H1 (cell line): ENCODE data around the gene CXCL17. TPM values are rescaled to one million over a fixed set of nuclear protein-coding genes. Genes with fewer than 3 reads are reported as not detected.

Experiments used
- CTCF ChIA-PET: fragments of 300-600 bp; sonication (Branson Sonifier 250); formaldehyde crosslinking; loops from one replicate; lab custom pipeline; 2021; ENCODE audit not compliant: partially characterized antibody; lab: Charles Lee
- POLR2A ChIA-PET: fragments of 300-600 bp; sonication (Branson Sonifier 250); formaldehyde crosslinking; loops from one replicate; lab custom pipeline; 2021; ENCODE audit warnings: inconsistent platforms; ENCODE audit not compliant: partially characterized antibody; lab: Charles Lee
- DNase-seq, 2 experiments: peaks; one replicate each; pipeline versions ENCODE4 v3.0.0 to v3.0.0-alpha.2; 2010 to 2022; ENCODE audit warnings: low spot score in 2 of 2, low read depth in 1 of 2, mixed read lengths in 1 of 2
- FAIRE-seq: peaks from 2 replicates; lab custom pipeline; 2011; peaks lifted over from hg19 to GRCh38; lab: Jason Lieb, UNC
- H2AFZ ChIP-seq: 2 replicates; pipeline ENCODE4 v1.8.1; 2012; ENCODE audit warnings: low read length, inconsistent platforms
- H2AK5ac ChIP-seq: 2 replicates; pipeline ENCODE4 v1.6.1; 2013; ENCODE audit warnings: low read depth, low read length
- H2BK120ac ChIP-seq: replicated peaks from 2 replicates; pipeline ENCODE3; 2013; ENCODE audit warnings: low read depth, low read length, inconsistent platforms
- H2BK12ac ChIP-seq: 2 replicates; pipeline ENCODE4 v1.6.1; 2013; ENCODE audit warnings: low read depth, low read length
- H2BK15ac ChIP-seq: 2 replicates; pipeline ENCODE4 v1.6.1; 2013; ENCODE audit warnings: low read length
- H2BK20ac ChIP-seq: 2 replicates; pipeline ENCODE4 v1.6.1; 2013; ENCODE audit warnings: low read length
- H2BK5ac ChIP-seq: 2 replicates; pipeline ENCODE4 v1.6.1; 2013; ENCODE audit warnings: low read depth, low read length
- H3K14ac ChIP-seq: 2 replicates; pipeline ENCODE4 v1.6.1; 2013; ENCODE audit warnings: inconsistent platforms; ENCODE audit not compliant: insufficient read length
- H3K18ac ChIP-seq: 2 replicates; pipeline ENCODE4 v1.6.1; 2013; ENCODE audit warnings: low read length; ENCODE audit errors: extremely low read depth
- H3K23ac ChIP-seq: 2 replicates; pipeline ENCODE4 v1.6.1; 2013; ENCODE audit warnings: inconsistent platforms; ENCODE audit not compliant: insufficient read length
- H3K23me2 ChIP-seq: 2 replicates; pipeline ENCODE4 v1.6.1; 2013; ENCODE audit warnings: low read depth, low read length
- H3K27ac ChIP-seq: 2 replicates; pipeline ENCODE4 v1.6.1; 2011; ENCODE audit warnings: low read depth, low read length, inconsistent platforms
- H3K27me3 ChIP-seq, 4 experiments: replicated peaks in 1 of 4; 1 replicate in 1 of 4; 2 replicates in 3 of 4; pipeline versions ENCODE4 v1.6.1 to v1.8.1; 2011 to 2013; ENCODE audit warnings: low read length in 3 of 4, mild to moderate bottlenecking in 3 of 4, inconsistent platforms in 2 of 4, mixed read lengths in 2 of 4, moderate library complexity in 1 of 4; ENCODE audit not compliant: control insufficient read depth in 3 of 4, insufficient read depth in 3 of 4; ENCODE audit errors: extremely low read depth in 1 of 4
- H3K36me3 ChIP-seq, 4 experiments: 2 replicates each; pipeline versions ENCODE4 v1.6.1 to v1.8.1; 2011 to 2013; ENCODE audit warnings: mild to moderate bottlenecking in 4 of 4, low read length in 3 of 4, moderate library complexity in 2 of 4, control low read depth in 1 of 4, inconsistent platforms in 1 of 4; ENCODE audit not compliant: insufficient read depth in 4 of 4, control insufficient read depth in 2 of 4
- H3K4ac ChIP-seq: replicated peaks from 2 replicates; pipeline ENCODE3; 2013; ENCODE audit warnings: low read length, low read depth, mixed read lengths, inconsistent platforms; ENCODE audit not compliant: insufficient read length
- H3K4me1 ChIP-seq, 4 experiments: replicated peaks in 1 of 4; 1 replicate in 1 of 4; 2 replicates in 3 of 4; pipeline versions ENCODE4 v1.6.1 to v1.8.1; 2011 to 2013; ENCODE audit warnings: low read length in 3 of 4, inconsistent platforms in 2 of 4, mixed read lengths in 1 of 4; ENCODE audit not compliant: insufficient read depth in 4 of 4, control insufficient read depth in 3 of 4
- H3K4me2 ChIP-seq, 2 experiments: 2 replicates each; pipeline versions ENCODE4 v1.6.1 to v1.8.1; 2011 to 2013; ENCODE audit warnings: low read depth in 2 of 2, low read length in 2 of 2, control low read depth in 1 of 2, inconsistent platforms in 1 of 2, mild to moderate bottlenecking in 1 of 2; ENCODE audit not compliant: insufficient read depth in 1 of 2
- H3K4me3 ChIP-seq, 4 experiments: fragments of 200-600, 300-600 bp in 1 of 4; sonication (generic), shearing (Covaris generic), sonication (Bioruptor Twin) in 1 of 4; 2 replicates each; pipeline versions ENCODE4 v1.5.1 to v1.8.1; 2011 to 2016; ENCODE audit warnings: low read length in 4 of 4, low read depth in 3 of 4, control low read depth in 2 of 4, inconsistent platforms in 2 of 4, mild to moderate bottlenecking in 2 of 4, mixed read lengths in 1 of 4, moderate library complexity in 1 of 4; ENCODE audit not compliant: insufficient read depth in 2 of 4; ENCODE audit errors: extremely low read depth in 1 of 4
- H3K56ac ChIP-seq: replicated peaks from 2 replicates; pipeline ENCODE3; 2013; ENCODE audit warnings: low read depth, mild to moderate bottlenecking, mixed read lengths, low read length, inconsistent platforms; ENCODE audit not compliant: insufficient read length
- H3K79me1 ChIP-seq: 2 replicates; pipeline ENCODE4 v1.6.1; 2013; ENCODE audit warnings: low read depth, low read length, control low read depth
- H3K79me2 ChIP-seq, 2 experiments: 2 replicates each; pipeline versions ENCODE4 v1.6.1 to v1.8.1; 2012 to 2013; ENCODE audit warnings: low read length in 2 of 2, mild to moderate bottlenecking in 2 of 2, inconsistent platforms in 1 of 2; ENCODE audit not compliant: insufficient read depth in 2 of 2, control insufficient read depth in 1 of 2
- H3K9ac ChIP-seq, 4 experiments: replicated peaks in 1 of 4; 1 replicate in 1 of 4; 2 replicates in 3 of 4; pipeline versions ENCODE4 v1.6.1 to v1.8.1; 2011 to 2013; ENCODE audit warnings: low read depth in 3 of 4, low read length in 3 of 4, control low read depth in 2 of 4, mild to moderate bottlenecking in 2 of 4, moderate library complexity in 2 of 4, inconsistent platforms in 1 of 4; ENCODE audit errors: extremely low read depth in 1 of 4
- H3K9me3 ChIP-seq, 2 experiments: 2 replicates each; pipeline versions ENCODE4 v1.6.1 to v1.8.1; 2012 to 2013; ENCODE audit warnings: mild to moderate bottlenecking in 2 of 2, moderate library complexity in 2 of 2, control low read depth in 1 of 2, inconsistent platforms in 1 of 2, low read depth in 1 of 2, low read length in 1 of 2, mixed read lengths in 1 of 2; ENCODE audit not compliant: insufficient read depth in 2 of 2
- H4K20me1 ChIP-seq, 2 experiments: replicated peaks in 1 of 2; 2 replicates each; pipeline versions ENCODE3 to v1.8.1; 2011 to 2013; ENCODE audit warnings: inconsistent platforms in 2 of 2, low read length in 2 of 2, mild to moderate bottlenecking in 1 of 2; ENCODE audit not compliant: insufficient read depth in 2 of 2, control insufficient read depth in 1 of 2
- H4K5ac ChIP-seq: 2 replicates; pipeline ENCODE4 v1.6.1; 2013; ENCODE audit warnings: low read length, low read depth, mixed read lengths, inconsistent platforms; ENCODE audit not compliant: insufficient read length
- H4K8ac ChIP-seq: 2 replicates; pipeline ENCODE4 v1.8.0; 2013; ENCODE audit warnings: mild to moderate bottlenecking, moderate library complexity, low read length, inconsistent platforms; ENCODE audit not compliant: insufficient read depth; ENCODE audit errors: extremely low read depth
- H4K91ac ChIP-seq: replicated peaks from 2 replicates; pipeline ENCODE3; 2013; ENCODE audit warnings: low read length, mixed read lengths, inconsistent platforms; ENCODE audit not compliant: insufficient read length
- ATF2 ChIP-seq: IDR thresholded peaks from 2 replicates; pipeline ENCODE4 v1.6.1; 2012; ENCODE audit warnings: low read length, inconsistent platforms
- CBX5 ChIP-seq: fragments of 300-800, 300-1000 bp; sonication (generic); IDR thresholded peaks from 2 replicates; pipeline ENCODE4 v1.7.1; 2016; ENCODE audit warnings: antibody characterized with exemption, low read length, low read depth
- CHD2 ChIP-seq: IDR thresholded peaks from 2 replicates; pipeline ENCODE4 v1.6.1; 2012; ENCODE audit warnings: low read length, improper control_type of control experiment
- JUND ChIP-seq: IDR thresholded peaks from 2 replicates; pipeline ENCODE4 v1.6.1; 2011; ENCODE audit warnings: mild to moderate bottlenecking, improper control_type of control experiment, low read length
- KDM1A ChIP-seq: fragments of 200-600, 300-600 bp; sonication (generic); IDR thresholded peaks from 2 replicates; pipeline ENCODE4 v1.7.1; 2016; ENCODE audit warnings: mild to moderate bottlenecking, low read length, borderline replicate concordance
- SAP30 ChIP-seq: fragments of 300-600 bp; sonication (generic); IDR thresholded peaks from 2 replicates; pipeline ENCODE4 v1.7.1; 2012; ENCODE audit warnings: low read length, moderate library complexity, mild to moderate bottlenecking, inconsistent platforms; ENCODE audit not compliant: insufficient read depth, insufficient replicate concordance
- TCF12 ChIP-seq: IDR thresholded peaks from 2 replicates; pipeline ENCODE4 v1.6.1; 2011; ENCODE audit warnings: low read depth, mild to moderate bottlenecking, low read length
- USF2 ChIP-seq: IDR thresholded peaks from 2 replicates; pipeline ENCODE4 v1.6.1; 2011; ENCODE audit warnings: low read length, improper control_type of control experiment
- ZNF274 ChIP-seq: IDR thresholded peaks from 2 replicates; pipeline ENCODE4 v1.7.0; 2012; ENCODE audit warnings: low read length, borderline replicate concordance; ENCODE audit errors: extremely low read depth
- WGBS, 2 experiments: shearing (Covaris generic) in 1 of 2; methylation state at CpG; one replicate each; pipeline versions ENCODE4 v1.1.6 to v1.1.7; 2013 to 2015; ENCODE audit warnings: low lambda C conversion rate in 2 of 2, mixed read lengths in 2 of 2, inconsistent platforms in 1 of 2, low coverage in 1 of 2, missing lambda C conversion rate in 1 of 2; ENCODE audit not compliant: insufficient replicate concordance in 2 of 2, insufficient coverage in 1 of 2, insufficient read length in 1 of 2; ENCODE audit errors: extremely low coverage in 1 of 2, missing lambda C conversion rate in 1 of 2; 5-methylcytosine and 5-hydroxymethylcytosine counted together
- polyA plus RNA-seq, 7 experiments: library from polyadenylated mRNA; depleted of rRNA in 3 of 7; stranded (reverse) in 5 of 7; unstranded in 2 of 7; fragments of >200 nt in 5 of 7; fragments of 200-250 nt in 2 of 7; gene quantifications; 1 replicate in 5 of 7; 2 replicates in 1 of 7; 4 replicates in 1 of 7; pipeline versions ENCODE4 v1.2.1 to v1.2.3, GENCODE V29; 2011 to 2013; ENCODE audit warnings: missing spikeins in 2 of 7, mixed read lengths in 2 of 7
- total RNA-seq: library from RNA; stranded (reverse); fragmentation: NEBNext Ultra II Directional; extraction: Animal tissue kit (Norgen Biotek cat#: 25700); gene quantifications from 2 replicates; pipeline ENCODE4 v1.2.1, GENCODE V29; 2021
- TF ChIP-seq, protein P1 (sequence below): IDR thresholded peaks from 2 replicates; pipeline ENCODE4 v1.6.1; 2012; ENCODE audit warnings: inconsistent platforms

The CXCL17 gene
- total and polyA plus RNA-seq, 2 of the 8 experiments (the other 6 are each of a cell fraction or from before 2014, with no cell fraction given) = not detected

DNA sequence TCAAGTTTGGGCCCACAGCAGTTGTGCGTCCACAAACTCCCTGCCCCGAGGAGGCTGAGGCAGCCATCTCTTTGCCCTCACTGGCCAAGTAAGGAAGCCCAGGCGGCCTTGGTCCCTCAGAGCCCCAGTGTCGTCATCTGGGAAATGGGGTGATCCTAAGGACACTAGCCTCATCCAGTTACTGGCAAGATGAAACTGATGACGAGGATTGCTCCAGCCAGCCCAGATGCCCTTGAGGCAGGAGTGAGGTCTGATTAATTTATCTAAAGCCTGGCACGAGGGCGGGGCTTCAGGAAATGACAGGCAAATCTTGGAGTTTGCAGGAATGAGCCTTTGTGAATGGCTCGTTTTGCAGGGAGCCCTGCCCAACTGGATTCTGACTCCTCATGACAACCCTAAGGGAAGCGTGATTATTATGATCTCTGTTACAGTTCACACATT is 21.1 kb downstream of the CXCL17 start:
- H3K56ac ChIP-seq = no peak overlapping the region
- H3K79me1 ChIP-seq = no peaks in the 10 kb centered on the region
- no peak overlapping the region for H3K14ac ChIP-seq
- no peak overlapping the region for H3K18ac ChIP-seq
- no peak for DNase-seq
- no peak overlapping the region for H2BK20ac ChIP-seq
- H3K9ac ChIP-seq = no peak overlapping the region
- no peak overlapping the region for H3K4ac ChIP-seq
- no peak overlapping the region for H2BK5ac ChIP-seq
- H3K4me3 ChIP-seq = no peak overlapping the region
- H3K4me2 ChIP-seq = no peak overlapping the region; a peak in 1 of 4 replicates
- peaks cover 7 to 17% of the 10 kb centered on the region in 2 experiments for H4K20me1 ChIP-seq
- no peak overlapping the region for H2AK5ac ChIP-seq
- H4K5ac ChIP-seq = no peak overlapping the region
- peaks cover 0 to 13% (median 4%) of the 10 kb centered on the region in 4 experiments; a peak in 5 of 7 replicates for H3K4me1 ChIP-seq
- H3K9me3 ChIP-seq = peaks cover 4 to 9% of the 10 kb centered on the region in 2 experiments
- H3K27ac ChIP-seq = no peak overlapping the region
- H2AFZ ChIP-seq = no peak overlapping the region
- H3K36me3 ChIP-seq = no peaks in the 10 kb centered on the region
- 0 out of 2 replicates have a peak overlapping the region, but pooled peaks have one; percentile 88 for H2BK15ac ChIP-seq
- H4K8ac ChIP-seq = no peak overlapping the region
- H3K23ac ChIP-seq = no peak overlapping the region
- FAIRE-seq = no peak
- H4K91ac ChIP-seq = no peak overlapping the region
- H2BK120ac ChIP-seq = no peak overlapping the region
- peaks cover 13 to 38% (median 35%) of the 10 kb centered on the region in 4 experiments for H3K27me3 ChIP-seq
- CTCF ChIA-PET = interaction anchor here (0.9 to 10.3 kb wide), 6 partner anchors 12 to 330 kb away, joined by 3 to 101 read pairs (median 8); no protein-coding TSS in a partner anchor
- no peaks in the 10 kb centered on the region for H3K79me2 ChIP-seq
- POLR2A ChIA-PET = interaction anchor here (0.8 to 1.5 kb wide), 3 partner anchors 10 to 15 kb away, joined by 3 to 5 read pairs (median 3); no protein-coding TSS in a partner anchor
- WGBS, 2 experiments = 83% methylated on average over 9 of the region's 9 CpGs; no CpG with 5 or more reads in 1 of the 2 experiments
- H2BK12ac ChIP-seq = no peak overlapping the region
- H3K23me2 ChIP-seq = peaks cover 7% of the 10 kb centered on the region; the same call in 1 of the 2 replicates
- TF ChIP-seq KDM1A (no peak), CBX5 (no peak), CHD2 (no peak), TCF12 (no peak), USF2 (no peak), JUND (no peak), ATF2 (no peak), ZNF274 (no peak), SAP30 (no peak)
- TF ChIP-seq, protein P1, sequence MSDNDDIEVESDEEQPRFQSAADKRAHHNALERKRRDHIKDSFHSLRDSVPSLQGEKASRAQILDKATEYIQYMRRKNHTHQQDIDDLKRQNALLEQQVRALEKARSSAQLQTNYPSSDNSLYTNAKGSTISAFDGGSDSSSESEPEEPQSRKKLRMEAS = no peak
